Measurements from ENCODE around the gene MYCBP. TPM values are rescaled to one million over a fixed set of nuclear protein-coding genes. Genes with fewer than 3 reads are reported as not detected.

MYCBP gene
- total RNA-seq: 2.6 and 6.2 TPM in 2 replicates

GRCh38 chr1:38873027-38873969, at the start of gene MYCBP:
TSS of gene MYCBP (minus strand) at chr1:38873348. CDS start at chr1:38873305, 43 bp downstream.

GRCh38 chr1:38881487-38881886, 8.3 kb upstream of the MYCBP start, which contains the start of gene GJA9:
TSS of gene GJA9 (minus strand) at chr1:38881587. CDS start at chr1:38876098, 5,489 bp downstream.

GRCh38 chr1:38859561-38860453, 13.3 kb downstream of the MYCBP start, which contains the start of gene RRAGC:
TSS of gene RRAGC (minus strand) at chr1:38859772. CDS start at chr1:38859646, 126 bp downstream.

Small RNAs within 50 kb of the gene (small RNA-seq; reads per million reads assigned to genes)
- not detected for gene GJA9-MYCBP

Other genes starting within 250 kb of the MYCBP start
- 19.5 and 20.4 TPM in 2 replicates for gene RRAGC, start 13.6 kb downstream of the MYCBP start, total RNA-seq
- under 0.01 and 0.12 TPM in 2 replicates for gene GJA9, start 8.2 kb upstream of the MYCBP start, total RNA-seq
- gene RHBDL2, start 68.5 kb upstream of the MYCBP start, total RNA-seq: 0.85 and 1.6 TPM in 2 replicates
- gene AKIRIN1, start 117.9 kb upstream of the MYCBP start, total RNA-seq: 40.1 and 51.1 TPM in 2 replicates
- gene NDUFS5, start 153.0 kb upstream of the MYCBP start, total RNA-seq: 131 and 228 TPM in 2 replicates

Data from hair follicle dermal papilla cell (primary cell).